Measurements from ENCODE around the gene ROCK2.
"Not testable (repeated sequence)": the region's sequence is repeated elsewhere in the genome, so short reads cannot be mapped to it uniquely, and the experiment has no call there.

Gene ROCK2

GRCh38 chr2:11290211-11290610 is 54.2 kb downstream of the ROCK2 start:
- peaks cover 6% of the 10 kb centered on the region for H3K9me3 Mint-ChIP-seq
- H3K4me3 Mint-ChIP-seq, result no peak overlapping the region
- H3K27me3 Mint-ChIP-seq, result no peaks in the 10 kb centered on the region
- H3K4me1 Mint-ChIP-seq (ENCODE audit: low read depth), result peaks cover 9% of the 10 kb centered on the region
- no peak overlapping the region for H3K27ac Mint-ChIP-seq
- H3K36me3 Mint-ChIP-seq (ENCODE audit: low read depth), result peaks cover 14% of the 10 kb centered on the region

GRCh38 chr2:11288431-11288830 is 56.0 kb downstream of the ROCK2 start:
- no peak overlapping the region for H3K27ac Mint-ChIP-seq

GRCh38 chr2:11286749-11287148 is 57.7 kb downstream of the ROCK2 start:
- Mint-ChIP-seq H3K27ac (no peak overlapping the region), H3K4me3 (no peak overlapping the region), H3K9me3 (peaks cover 15% of the 10 kb centered on the region), H3K36me3 (ENCODE audit: low read depth) (peaks cover 42% of the 10 kb centered on the region), H3K4me1 (ENCODE audit: low read depth) (no peaks in the 10 kb centered on the region), H3K27me3 (no peaks in the 10 kb centered on the region)

More at GRCh38 chr2:11288431-11288830, 56.0 kb downstream of the ROCK2 start:
- Mint-ChIP-seq H3K36me3 (ENCODE audit: low read depth) (peaks cover 32% of the 10 kb centered on the region), H3K4me3 (no peak overlapping the region), H3K4me1 (ENCODE audit: low read depth) (peaks cover 9% of the 10 kb centered on the region), H3K9me3 (peaks cover 12% of the 10 kb centered on the region), H3K27me3 (no peaks in the 10 kb centered on the region)

DNA sequence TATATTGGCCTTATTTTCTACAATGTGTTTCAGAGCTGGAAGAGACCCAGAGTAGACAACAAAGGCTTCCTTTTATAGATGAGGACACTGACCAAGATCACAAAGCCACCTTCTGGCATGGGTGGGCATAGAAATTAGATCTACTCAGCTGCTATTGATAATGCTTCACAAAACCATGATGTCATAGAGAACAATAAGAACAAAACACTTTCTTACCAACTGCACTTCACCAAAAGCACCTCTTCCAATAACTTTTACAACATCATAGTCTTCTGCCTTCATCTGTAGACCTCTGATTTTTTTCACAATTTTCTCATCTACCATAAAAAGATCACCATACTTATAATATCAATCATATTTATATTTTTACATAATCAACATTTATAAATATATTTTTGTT is 58.1 kb downstream of the ROCK2 start:
- H3K27me3 Mint-ChIP-seq, result no peaks in the 10 kb centered on the region
- H3K4me3 Mint-ChIP-seq, result no peak overlapping the region
- H3K27ac Mint-ChIP-seq, result no peak overlapping the region
- peaks cover 15% of the 10 kb centered on the region for H3K9me3 Mint-ChIP-seq
- peaks cover 47% of the 10 kb centered on the region for H3K36me3 Mint-ChIP-seq (ENCODE audit: low read depth)
- no peaks in the 10 kb centered on the region for H3K4me1 Mint-ChIP-seq (ENCODE audit: low read depth)

DNA sequence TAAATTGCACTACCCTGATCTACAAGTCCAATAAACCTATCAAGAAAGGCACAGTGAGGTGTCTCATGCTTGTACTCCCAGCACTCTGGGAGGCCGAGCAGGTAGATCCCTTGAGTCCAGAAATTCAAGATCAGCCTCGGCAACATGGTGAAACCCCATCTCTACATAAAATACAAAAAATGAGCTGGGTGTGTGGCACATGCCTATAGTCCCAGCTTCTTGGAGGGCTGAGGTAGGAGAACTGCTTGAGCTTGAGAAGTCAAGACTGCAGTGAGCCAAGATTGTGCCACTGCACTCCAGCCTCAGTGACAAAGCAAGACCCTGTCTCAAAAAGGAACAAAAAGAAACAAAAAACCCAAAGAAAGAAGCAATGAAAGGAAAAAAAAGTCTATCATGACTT is 58.9 kb downstream of the ROCK2 start:
- Mint-ChIP-seq H3K4me3 (no peak overlapping the region), H3K27ac (no peak overlapping the region), H3K27me3 (no peaks in the 10 kb centered on the region), H3K36me3 (ENCODE audit: low read depth) (peaks cover 55% of the 10 kb centered on the region), H3K4me1 (ENCODE audit: low read depth) (peaks cover 6% of the 10 kb centered on the region), H3K9me3 (peaks cover 15% of the 10 kb centered on the region)

- Mint-ChIP-seq H3K4me3 (no peak overlapping the region), H3K36me3 (ENCODE audit: low read depth) (peaks cover 86% of the 10 kb centered on the region), H3K27me3 (no peaks in the 10 kb centered on the region), H3K27ac (no peak overlapping the region), H3K4me1 (ENCODE audit: low read depth) (peaks cover 14% of the 10 kb centered on the region), H3K9me3 (peaks cover 21% of the 10 kb centered on the region)
These were observed 63.2 kb downstream of the ROCK2 start for GRCh38 chr2:11281186-11281585.

DNA sequence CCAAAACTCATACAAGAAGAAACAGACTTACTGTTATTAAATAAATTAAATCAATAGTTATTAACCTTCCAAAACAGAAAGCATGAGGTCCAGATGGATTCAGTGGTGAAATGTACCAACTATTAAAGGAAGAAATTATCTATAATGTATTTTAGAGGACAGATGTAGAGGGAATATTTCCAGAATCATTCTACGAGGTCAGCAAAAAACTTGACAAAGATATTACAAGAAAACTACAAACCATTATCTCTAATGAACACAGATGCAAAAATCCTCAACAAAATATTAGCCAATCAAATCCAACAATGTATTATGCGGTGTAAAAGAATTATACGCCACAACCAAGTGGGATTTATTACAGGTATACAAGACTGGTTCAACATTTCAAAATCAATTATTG is 63.7 kb downstream of the ROCK2 start:
- Mint-ChIP-seq H3K9me3 (peaks cover 19% of the 10 kb centered on the region), H3K4me3 (no peak overlapping the region), H3K27me3 (no peaks in the 10 kb centered on the region), H3K4me1 (ENCODE audit: low read depth) (peaks cover 18% of the 10 kb centered on the region), H3K36me3 (ENCODE audit: low read depth) (peaks cover 82% of the 10 kb centered on the region), H3K27ac (no peak overlapping the region)

- Mint-ChIP-seq H3K27me3 (no peaks in the 10 kb centered on the region), H3K4me3 (no peak overlapping the region), H3K9me3 (peaks cover 16% of the 10 kb centered on the region), H3K4me1 (ENCODE audit: low read depth) (peaks cover 27% of the 10 kb centered on the region), H3K27ac (no peak overlapping the region), H3K36me3 (ENCODE audit: low read depth) (peaks cover 71% of the 10 kb centered on the region)
These were observed 65.0 kb downstream of the ROCK2 start for GRCh38 chr2:11279398-11279797.

DNA sequence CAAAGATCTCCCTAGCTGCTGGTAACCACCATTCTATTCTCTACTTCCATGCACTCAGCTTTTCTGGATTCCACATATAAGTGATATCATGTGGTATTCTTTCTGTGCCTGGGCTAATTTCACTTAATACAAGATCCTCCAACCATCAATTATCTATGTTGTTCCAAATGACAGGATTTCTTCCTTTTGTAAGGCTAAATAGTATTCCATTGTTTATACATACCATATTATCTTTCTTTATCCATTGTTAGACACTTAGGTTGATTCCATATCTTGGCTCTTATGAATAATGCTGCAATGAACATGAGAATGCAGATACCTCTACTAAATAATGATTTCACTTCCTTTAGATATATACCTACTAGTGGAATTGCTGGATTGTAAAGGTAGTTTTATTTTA is 66.2 kb downstream of the ROCK2 start:
- Mint-ChIP-seq H3K9me3 (peaks cover 14% of the 10 kb centered on the region), H3K4me1 (ENCODE audit: low read depth) (peaks cover 39% of the 10 kb centered on the region), H3K4me3 (no peak overlapping the region), H3K27ac (no peak overlapping the region), H3K36me3 (ENCODE audit: low read depth) (peaks cover 70% of the 10 kb centered on the region), H3K27me3 (no peaks in the 10 kb centered on the region)

- Mint-ChIP-seq H3K4me3 (no peak overlapping the region), H3K27ac (no peak overlapping the region), H3K27me3 (no peaks in the 10 kb centered on the region), H3K4me1 (ENCODE audit: low read depth) (peaks cover 48% of the 10 kb centered on the region), H3K9me3 (peaks cover 12% of the 10 kb centered on the region), H3K36me3 (ENCODE audit: low read depth) (peaks cover 56% of the 10 kb centered on the region)
These were observed 68.5 kb downstream of the ROCK2 start for GRCh38 chr2:11275910-11276309.

GRCh38 chr2:11270891-11271290 is 73.5 kb downstream of the ROCK2 start:
- peaks cover 44% of the 10 kb centered on the region for H3K36me3 Mint-ChIP-seq (ENCODE audit: low read depth)
- no peaks in the 10 kb centered on the region for H3K27me3 Mint-ChIP-seq
- peaks cover 16% of the 10 kb centered on the region for H3K9me3 Mint-ChIP-seq
- H3K4me3 Mint-ChIP-seq, result peak overlapping the region; percentile 33
- peak overlapping the region; percentile 76 for H3K27ac Mint-ChIP-seq
- H3K4me1 Mint-ChIP-seq (ENCODE audit: low read depth), result peaks cover 45% of the 10 kb centered on the region

- H3K4me3 Mint-ChIP-seq, result no peak overlapping the region
- peaks cover 10% of the 10 kb centered on the region for H3K9me3 Mint-ChIP-seq
- peaks cover 20% of the 10 kb centered on the region for H3K4me1 Mint-ChIP-seq (ENCODE audit: low read depth)
- no peaks in the 10 kb centered on the region for H3K27me3 Mint-ChIP-seq
- H3K27ac Mint-ChIP-seq, result no peak overlapping the region
- peaks cover 40% of the 10 kb centered on the region for H3K36me3 Mint-ChIP-seq (ENCODE audit: low read depth)
These were observed 76.5 kb downstream of the ROCK2 start for GRCh38 chr2:11267931-11268330.

DNA sequence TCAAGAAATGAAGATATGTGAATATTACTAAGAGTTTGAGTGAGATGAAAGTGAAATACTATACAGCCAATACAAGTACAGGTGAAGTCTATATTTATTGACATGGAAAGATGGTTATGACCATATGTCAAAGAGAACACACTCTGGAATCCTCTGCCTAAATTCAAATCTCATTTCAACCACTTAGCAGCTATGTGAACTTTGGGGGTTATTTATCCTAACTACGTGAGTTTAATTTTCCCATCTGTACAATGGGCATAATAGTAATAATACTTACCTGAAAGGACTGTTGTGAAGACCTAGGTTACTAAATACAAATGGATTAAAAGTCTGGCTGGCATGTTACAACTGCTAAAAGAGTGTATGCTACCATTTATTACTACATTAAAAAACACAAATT is 79.6 kb downstream of the ROCK2 start:
- H3K27me3 Mint-ChIP-seq, result no peaks in the 10 kb centered on the region
- no peaks in the 10 kb centered on the region for H3K4me1 Mint-ChIP-seq (ENCODE audit: low read depth)
- H3K4me3 Mint-ChIP-seq, result no peak overlapping the region
- peaks cover 2% of the 10 kb centered on the region for H3K9me3 Mint-ChIP-seq
- no peak overlapping the region for H3K27ac Mint-ChIP-seq
- H3K36me3 Mint-ChIP-seq (ENCODE audit: low read depth), result peaks cover 26% of the 10 kb centered on the region

DNA sequence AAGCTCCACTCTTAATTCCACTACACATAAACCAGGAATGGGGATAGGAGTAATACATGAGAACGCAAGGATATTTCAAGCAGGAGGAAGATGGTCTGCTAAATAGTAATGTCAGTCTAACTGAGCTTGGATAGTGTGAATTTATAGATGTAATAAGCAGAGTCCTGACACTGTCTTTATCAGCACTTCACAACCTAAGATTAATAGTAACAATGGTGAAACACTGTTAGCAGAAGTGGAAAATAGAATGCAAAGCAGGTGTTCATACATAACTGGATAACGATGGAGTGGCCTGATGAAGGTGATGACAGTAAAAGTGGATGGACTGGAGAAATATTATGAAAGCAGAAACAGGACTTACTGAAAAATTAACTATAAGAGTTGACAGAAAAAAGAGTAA is 80.4 kb downstream of the ROCK2 start:
- H3K36me3 Mint-ChIP-seq (ENCODE audit: low read depth), result peaks cover 25% of the 10 kb centered on the region
- H3K4me1 Mint-ChIP-seq (ENCODE audit: low read depth), result no peaks in the 10 kb centered on the region
- H3K4me3 Mint-ChIP-seq, result no peak overlapping the region
- H3K9me3 Mint-ChIP-seq, result peaks cover 2% of the 10 kb centered on the region
- H3K27ac Mint-ChIP-seq, result no peak overlapping the region
- H3K27me3 Mint-ChIP-seq, result no peaks in the 10 kb centered on the region

- Mint-ChIP-seq H3K27me3 (no peaks in the 10 kb centered on the region), H3K9me3 (peaks cover 2% of the 10 kb centered on the region), H3K4me3 (no peak overlapping the region), H3K4me1 (ENCODE audit: low read depth) (no peaks in the 10 kb centered on the region), H3K36me3 (ENCODE audit: low read depth) (peaks cover 17% of the 10 kb centered on the region), H3K27ac (no peak overlapping the region)
These were observed 81.3 kb downstream of the ROCK2 start for GRCh38 chr2:11263177-11263576.

GRCh38 chr2:11262438-11262837 is 82.0 kb downstream of the ROCK2 start:
- not testable (repeated sequence) for H3K4me1 Mint-ChIP-seq (ENCODE audit: low read depth); H3K9me3 Mint-ChIP-seq; H3K4me3 Mint-ChIP-seq; H3K27me3 Mint-ChIP-seq; H3K27ac Mint-ChIP-seq
- peaks cover 11% of the 10 kb centered on the region for H3K36me3 Mint-ChIP-seq (ENCODE audit: low read depth)
